Upper lobe of left lung (tissue), 6 donors: ENCODE results near the gene RAPGEF2. TPM values are rescaled to one million over a fixed set of nuclear protein-coding genes. Genes with fewer than 3 reads are reported as not detected.
"Not testable (repeated sequence)": the region's sequence is repeated elsewhere in the genome, so short reads cannot be mapped to it uniquely, and the experiment has no call there.

Experiments used
- ATAC-seq, 2 donors: fragments of 200-7000 bp; cut with Tn5 transposase; one replicate each; pipeline ENCODE4 v1.9.1; 2022; ENCODE audit warnings: mild to moderate bottlenecking in 2 of 2, moderate library complexity in 2 of 2; ENCODE audit not compliant: low FRiP score in 2 of 2
- DNase-seq, 2 donors: peaks; one replicate each; pipeline ENCODE4 v3.0.0-alpha.2; 2019 to 2020
- H3K27ac ChIP-seq, 4 donors: fragments of 200-600 bp; sonication (generic); one replicate each; pipeline ENCODE4 v1.5.1; 2016 to 2019
- H3K27me3 ChIP-seq, 4 donors: fragments of 200-600 bp; sonication (generic); one replicate each; pipeline ENCODE4 v1.5.1; 2017 to 2019
- H3K36me3 ChIP-seq, 4 donors: fragments of 200-600 bp; sonication (generic); one replicate each; pipeline ENCODE4 v1.5.1; 2016 to 2019
- H3K4me1 ChIP-seq, 4 donors: fragments of 200-600 bp; sonication (generic); one replicate each; pipeline ENCODE4 v1.5.1; 2018 to 2019
- H3K4me3 ChIP-seq, 4 donors: fragments of 200-600 bp; sonication (generic); one replicate each; pipeline ENCODE4 v1.5.1; 2017 to 2019; ENCODE audit warnings: mild to moderate bottlenecking in 2 of 4, moderate library complexity in 1 of 4
- H3K9me3 ChIP-seq, 4 donors: fragments of 200-600 bp; sonication (generic); one replicate each; pipeline ENCODE4 v1.5.1; 2018 to 2019
- EP300 ChIP-seq, 4 donors: sonication (generic); formaldehyde crosslinking; IDR thresholded peaks; one replicate each; pipeline ENCODE4 v1.5.1; 2017; ENCODE audit warnings: antibody characterized with exemption in 4 of 4, control low read depth in 2 of 4
- POLR2A ChIP-seq, 4 donors: fragments of 450-650 bp; IDR thresholded peaks; one replicate each; pipeline ENCODE4 v1.5.1; 2016 to 2017; ENCODE audit warnings: antibody characterized with exemption in 4 of 4, mild to moderate bottlenecking in 2 of 4
- POLR2AphosphoS5 ChIP-seq, 2 donors: sonication (generic); formaldehyde crosslinking; IDR thresholded peaks; one replicate each; pipeline ENCODE4 v1.5.1; 2017; ENCODE audit warnings: antibody characterized with exemption in 2 of 2
- WGBS, 2 donors: methylation state at CpG; one replicate each; pipeline ENCODE4 v1.1.5; 2017 to 2018; 5-methylcytosine and 5-hydroxymethylcytosine counted together
- total RNA-seq, 6 donors: library from RNA; depleted of rRNA in 4 of 6; stranded (reverse); fragments of >200 nt in 4 of 6; gene quantifications; one replicate each; pipeline versions ENCODE4 v1.1.0 to v1.2.1, GENCODE V29; 2016 to 2021
- TF ChIP-seq, protein P1 (sequence below), 6 experiments: fragments of 450-650 bp in 4 of 6; fragments of 200-600 bp in 2 of 6; sonication (generic) in 2 of 6; IDR thresholded peaks; one replicate each; pipeline ENCODE4 v1.5.1; 2016 to 2019; ENCODE audit warnings: antibody characterized with exemption in 6 of 6
- donor health status: DM: no; HTN: no; CAD: no; lungs with moderate emphysema.
- donor health status: DM: no; HTN: yes; CAD: no; lungs with severe emphysema.

The RAPGEF2 gene
- total RNA-seq, 6 donors from 2014 or later, result 53.3 to 122 (median 66.3) TPM

GRCh38 chr4:159155119-159155518 lies 52.2 kb downstream of the RAPGEF2 start:
- TF ChIP-seq, protein P1, sequence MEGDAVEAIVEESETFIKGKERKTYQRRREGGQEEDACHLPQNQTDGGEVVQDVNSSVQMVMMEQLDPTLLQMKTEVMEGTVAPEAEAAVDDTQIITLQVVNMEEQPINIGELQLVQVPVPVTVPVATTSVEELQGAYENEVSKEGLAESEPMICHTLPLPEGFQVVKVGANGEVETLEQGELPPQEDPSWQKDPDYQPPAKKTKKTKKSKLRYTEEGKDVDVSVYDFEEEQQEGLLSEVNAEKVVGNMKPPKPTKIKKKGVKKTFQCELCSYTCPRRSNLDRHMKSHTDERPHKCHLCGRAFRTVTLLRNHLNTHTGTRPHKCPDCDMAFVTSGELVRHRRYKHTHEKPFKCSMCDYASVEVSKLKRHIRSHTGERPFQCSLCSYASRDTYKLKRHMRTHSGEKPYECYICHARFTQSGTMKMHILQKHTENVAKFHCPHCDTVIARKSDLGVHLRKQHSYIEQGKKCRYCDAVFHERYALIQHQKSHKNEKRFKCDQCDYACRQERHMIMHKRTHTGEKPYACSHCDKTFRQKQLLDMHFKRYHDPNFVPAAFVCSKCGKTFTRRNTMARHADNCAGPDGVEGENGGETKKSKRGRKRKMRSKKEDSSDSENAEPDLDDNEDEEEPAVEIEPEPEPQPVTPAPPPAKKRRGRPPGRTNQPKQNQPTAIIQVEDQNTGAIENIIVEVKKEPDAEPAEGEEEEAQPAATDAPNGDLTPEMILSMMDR (IDR thresholded peaks at IDR 0.05), result no peak
- no peak for TF ChIP-seq POLR2A (IDR thresholded peaks at IDR 0.05)
- TF ChIP-seq POLR2AphosphoS5 (IDR thresholded peaks at IDR 0.05), result no peak
- no peak for TF ChIP-seq EP300 (IDR thresholded peaks at IDR 0.05)
- Histone ChIP-seq H3K4me3 (no peak overlapping the region), H3K27ac (no peak overlapping the region), H3K4me1 (peaks cover 3 to 27% (median 18%) of the 10 kb centered on the region in 4 donors), H3K36me3 (no peaks in the 10 kb centered on the region), H3K27me3 (no peaks in the 10 kb centered on the region), H3K9me3 (no peaks in the 10 kb centered on the region)
- ATAC-seq, result no peak
- 60 to 68% methylated on average over 4 of the region's 4 CpGs for WGBS, 2 donors
- DNase-seq, result no peak

DNA sequence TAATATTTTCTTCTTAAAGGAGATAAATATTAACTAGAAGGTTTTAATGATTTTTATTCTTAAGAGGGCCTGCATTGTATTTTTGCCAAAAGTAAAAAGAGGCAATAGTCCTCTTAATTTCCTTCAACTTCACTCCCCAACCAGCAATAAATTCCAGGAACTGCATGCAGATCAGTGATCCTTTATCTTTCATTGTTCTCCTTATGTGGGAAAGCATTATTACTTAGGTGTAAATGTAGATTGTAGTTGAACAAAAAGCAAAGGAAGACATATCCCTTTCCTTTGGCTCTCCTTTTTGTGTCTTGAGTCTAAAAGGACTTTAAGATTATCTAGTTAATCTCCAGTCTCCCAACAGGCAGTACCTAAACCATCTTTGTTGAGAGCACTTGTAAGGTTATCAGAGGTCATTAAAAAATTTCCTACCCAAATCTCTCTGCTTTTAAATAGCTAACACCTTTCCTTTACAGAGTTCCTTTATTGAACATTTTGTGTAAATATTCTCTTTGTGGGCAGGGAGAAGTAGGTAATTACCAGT lies 55.3 kb downstream of the RAPGEF2 start:
- no peaks in the 10 kb centered on the region for H3K36me3 ChIP-seq
- no peaks in the 10 kb centered on the region for H3K27me3 ChIP-seq
- no peak overlapping the region for H3K4me3 ChIP-seq
- peaks cover 3 to 19% (median 14%) of the 10 kb centered on the region in 4 donors for H3K4me1 ChIP-seq
- DNase-seq (no peak), ATAC-seq (no peak)
- H3K27ac ChIP-seq, result no peak overlapping the region
- no peaks in the 10 kb centered on the region for H3K9me3 ChIP-seq
- TF ChIP-seq, protein P1 (IDR thresholded peaks at IDR 0.05), result no peak
- TF ChIP-seq POLR2A (IDR thresholded peaks at IDR 0.05) (no peak), POLR2AphosphoS5 (IDR thresholded peaks at IDR 0.05) (no peak), EP300 (IDR thresholded peaks at IDR 0.05) (no peak)

GRCh38 chr4:159158985-159159384 lies 56.1 kb downstream of the RAPGEF2 start:
- Histone ChIP-seq H3K9me3 (no peaks in the 10 kb centered on the region), H3K36me3 (no peaks in the 10 kb centered on the region), H3K27ac (no peak overlapping the region), H3K4me1 (peaks cover 3 to 19% (median 14%) of the 10 kb centered on the region in 4 donors), H3K4me3 (no peak overlapping the region), H3K27me3 (no peaks in the 10 kb centered on the region)
- WGBS, 2 donors, result 56 to 63% methylated on average over 5 of the region's 5 CpGs
- DNase-seq (no peak), ATAC-seq (no peak)
- TF ChIP-seq POLR2AphosphoS5 (IDR thresholded peaks at IDR 0.05) (no peak), EP300 (IDR thresholded peaks at IDR 0.05) (no peak), POLR2A (IDR thresholded peaks at IDR 0.05) (no peak)
- TF ChIP-seq, protein P1 (IDR thresholded peaks at IDR 0.05), result no peak

DNA sequence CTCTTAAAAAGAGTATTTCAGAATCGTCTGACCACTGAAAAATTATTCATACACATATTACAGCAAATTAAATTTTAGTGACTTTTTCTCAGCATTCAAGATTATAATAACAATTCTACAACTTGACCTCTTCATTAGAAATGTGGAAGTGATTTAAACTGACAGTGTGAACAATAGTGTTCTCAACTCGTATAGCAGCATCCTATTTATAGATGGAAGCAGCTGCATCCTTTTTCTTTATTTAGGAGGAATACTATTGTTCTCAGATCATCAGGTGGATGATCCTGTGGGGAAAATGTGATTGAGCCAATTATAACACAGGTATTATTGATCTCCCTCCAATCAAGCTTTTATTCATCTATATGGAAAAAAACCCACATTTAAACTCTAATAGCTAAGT lies 56.7 kb downstream of the RAPGEF2 start:
- Histone ChIP-seq H3K9me3 (no peaks in the 10 kb centered on the region), H3K4me3 (no peak overlapping the region), H3K36me3 (no peaks in the 10 kb centered on the region), H3K27ac (no peak overlapping the region), H3K4me1 (peaks cover 3 to 18% (median 14%) of the 10 kb centered on the region in 4 donors), H3K27me3 (no peaks in the 10 kb centered on the region)
- DNase-seq, result no peak
- TF ChIP-seq EP300 (IDR thresholded peaks at IDR 0.05) (no peak), POLR2AphosphoS5 (IDR thresholded peaks at IDR 0.05) (no peak), POLR2A (IDR thresholded peaks at IDR 0.05) (no peak)
- TF ChIP-seq, protein P1 (IDR thresholded peaks at IDR 0.05), result no peak
- no peak for ATAC-seq
- WGBS, 2 donors, result 59 to 62% methylated on average over 2 of the region's 2 CpGs

- WGBS, 2 donors, result 96 to 97% methylated on average over 1 of the region's 1 CpG
- Histone ChIP-seq H3K27ac (no peak overlapping the region), H3K27me3 (no peaks in the 10 kb centered on the region), H3K9me3 (no peaks in the 10 kb centered on the region), H3K4me3 (no peak overlapping the region), H3K36me3 (no peaks in the 10 kb centered on the region), H3K4me1 (peaks cover 3 to 20% (median 16%) of the 10 kb centered on the region in 4 donors)
- DNase-seq (no peak), ATAC-seq (no peak)
- TF ChIP-seq, protein P1 (IDR thresholded peaks at IDR 0.05), result no peak
- TF ChIP-seq EP300 (IDR thresholded peaks at IDR 0.05) (no peak), POLR2AphosphoS5 (IDR thresholded peaks at IDR 0.05) (no peak), POLR2A (IDR thresholded peaks at IDR 0.05) (no peak)
Measured at GRCh38 chr4:159160242-159160641, 57.4 kb downstream of the RAPGEF2 start.

DNA sequence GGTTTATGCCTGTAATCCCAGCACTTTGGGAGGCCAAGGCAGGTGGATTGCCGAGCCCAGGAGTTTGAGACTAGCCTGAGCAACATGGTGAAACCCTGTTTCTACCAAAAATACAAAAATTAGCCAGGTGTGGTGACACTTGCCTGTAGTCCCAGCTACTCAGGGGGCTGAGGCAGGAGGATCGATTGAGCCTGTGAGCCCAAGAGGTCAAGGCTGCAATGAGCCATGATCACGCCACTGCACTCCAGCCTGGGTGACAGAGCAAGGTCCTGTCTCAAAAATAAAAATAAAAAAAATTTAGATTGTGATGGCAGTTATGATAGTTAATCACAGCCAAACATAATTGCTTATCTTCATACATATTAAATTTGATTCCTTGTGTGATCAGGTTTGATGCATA lies 58.6 kb downstream of the RAPGEF2 start:
- WGBS, 2 donors, result 93 to 94% methylated on average over 3 of the region's 3 CpGs

More for the DNA sequence above, 58.6 kb downstream of the RAPGEF2 start:
- H3K36me3 ChIP-seq, H3K27me3 ChIP-seq, ATAC-seq, H3K9me3 ChIP-seq, H3K27ac ChIP-seq, H3K4me3 ChIP-seq, DNase-seq: not testable (repeated sequence)
- peaks cover 3 to 20% (median 16%) of the 10 kb centered on the region in 4 donors for H3K4me1 ChIP-seq
